Astrocyte (in vitro differentiated cells and primary cell): ENCODE measurements around the gene MOGAT3. TPM values are rescaled to one million over a fixed set of nuclear protein-coding genes. Genes with fewer than 3 reads are reported as not detected.

ENCODE experiments used
- DNase-seq: peaks from one replicate; pipeline ENCODE4 v3.0.0-alpha.2; 2010; ENCODE audit warnings: low read depth
- FAIRE-seq: peaks from 2 replicates; lab custom pipeline; 2011; peaks lifted over from hg19 to GRCh38; lab: Jason Lieb, UNC
- H2AFZ ChIP-seq: 2 replicates; pipeline ENCODE4 v1.6.0; 2012; ENCODE audit warnings: low read depth, low read length, inconsistent platforms
- H3K27ac ChIP-seq: 2 replicates; pipeline ENCODE4 v1.5.1; 2011; ENCODE audit warnings: low read depth, low read length, inconsistent platforms
- H3K27me3 ChIP-seq: 2 replicates; pipeline ENCODE4 v1.6.0; 2011; ENCODE audit warnings: low read length, inconsistent platforms; ENCODE audit not compliant: insufficient read depth
- H3K36me3 ChIP-seq: 2 replicates; pipeline ENCODE4 v1.5.1; 2011; ENCODE audit warnings: low read length, inconsistent platforms; ENCODE audit not compliant: insufficient read depth
- H3K4me1 ChIP-seq: 2 replicates; pipeline ENCODE4 v1.5.1; 2011; ENCODE audit warnings: low read length, inconsistent platforms; ENCODE audit not compliant: insufficient read depth
- H3K4me2 ChIP-seq: 2 replicates; pipeline ENCODE4 v1.6.0; 2012; ENCODE audit warnings: low read length, inconsistent platforms
- H3K4me3 ChIP-seq: 2 replicates; pipeline ENCODE4 v1.5.1; 2011; ENCODE audit warnings: low read depth, mild to moderate bottlenecking, low read length, inconsistent platforms; ENCODE audit not compliant: insufficient read depth
- H3K79me2 ChIP-seq: 2 replicates; pipeline ENCODE4 v1.6.0; 2012; ENCODE audit warnings: mild to moderate bottlenecking, low read length, inconsistent platforms; ENCODE audit not compliant: insufficient read depth
- H3K9ac ChIP-seq: 2 replicates; pipeline ENCODE4 v1.6.0; 2012; ENCODE audit warnings: mild to moderate bottlenecking, low read length, inconsistent platforms
- H3K9me3 ChIP-seq: 2 replicates; pipeline ENCODE4 v1.5.1; 2012; ENCODE audit warnings: low read depth, mild to moderate bottlenecking, low read length, inconsistent platforms; ENCODE audit not compliant: insufficient read depth
- H4K20me1 ChIP-seq: 2 replicates; pipeline ENCODE4 v1.6.0; 2012; ENCODE audit warnings: low read length, inconsistent platforms; ENCODE audit not compliant: insufficient read depth
- H3K27ac Mint-ChIP-seq: one replicate; pipeline ENCODE4 v1.8.0; 2021; ENCODE audit warnings: mild to moderate bottlenecking, mixed read lengths; ENCODE audit not compliant: unreplicated experiment
- H3K27me3 Mint-ChIP-seq: one replicate; pipeline ENCODE4 v1.8.0; 2021; ENCODE audit warnings: low read depth, mixed read lengths; ENCODE audit not compliant: unreplicated experiment
- H3K36me3 Mint-ChIP-seq: one replicate; pipeline ENCODE4 v1.8.0; 2021; ENCODE audit warnings: low read depth, mixed read lengths; ENCODE audit not compliant: unreplicated experiment
- H3K4me1 Mint-ChIP-seq: one replicate; pipeline ENCODE4 v1.8.0; 2021; ENCODE audit warnings: low read depth, mixed read lengths; ENCODE audit not compliant: unreplicated experiment
- H3K4me3 Mint-ChIP-seq: one replicate; pipeline ENCODE4 v1.8.0; 2021; ENCODE audit warnings: mild to moderate bottlenecking, moderate library complexity, mixed read lengths; ENCODE audit not compliant: unreplicated experiment
- H3K9me3 Mint-ChIP-seq: one replicate; pipeline ENCODE4 v1.8.0; 2021; ENCODE audit warnings: mild to moderate bottlenecking, mixed read lengths; ENCODE audit not compliant: unreplicated experiment
- CTCF ChIP-seq: IDR thresholded peaks from 2 replicates; pipeline ENCODE4 v1.5.1; 2011; ENCODE audit warnings: low read depth, mild to moderate bottlenecking, inconsistent platforms, low read length, moderate library complexity; ENCODE audit not compliant: insufficient read depth
- EZH2 ChIP-seq: IDR thresholded peaks from 2 replicates; pipeline ENCODE4 v1.6.1; 2012; ENCODE audit warnings: mild to moderate bottlenecking, low read length, inconsistent platforms; ENCODE audit not compliant: insufficient read depth
- total RNA-seq: library from RNA; stranded (reverse); gene quantifications from 2 replicates; pipeline ENCODE4 v1.2.1, GENCODE V29; 2021

Gene MOGAT3
- total RNA-seq, 1 donor from 2014 or later = not detected

- Histone ChIP-seq H3K9me3 (no peaks in the 10 kb centered on the region), H3K4me1 (peaks cover under 1% of the 10 kb centered on the region), H4K20me1 (peaks cover 31% of the 10 kb centered on the region), H3K9ac (no peak overlapping the region), H2AFZ (no peak overlapping the region), H3K36me3 (peaks cover 6% of the 10 kb centered on the region), H3K4me2 (no peak overlapping the region), H3K79me2 (peaks cover 5% of the 10 kb centered on the region), H3K27ac (no peak overlapping the region), H3K4me3 (no peak overlapping the region), H3K27me3 (no peaks in the 10 kb centered on the region)
- no peak for FAIRE-seq
- Mint-ChIP-seq H3K4me1 (no peaks in the 10 kb centered on the region), H3K4me3 (no peak overlapping the region), H3K27ac (no peak overlapping the region), H3K9me3 (no peaks in the 10 kb centered on the region), H3K36me3 (peaks cover 13% of the 10 kb centered on the region), H3K27me3 (no peaks in the 10 kb centered on the region)
- TF ChIP-seq EZH2 (no peak), CTCF (no peak)
- no peak for DNase-seq
Measured at GRCh38 chr7:101210143-101210542, 9.3 kb upstream of the MOGAT3 start.

GRCh38 chr7:101208794-101209193 is 8.0 kb upstream of the MOGAT3 start:
- Mint-ChIP-seq H3K9me3 (no peaks in the 10 kb centered on the region), H3K27me3 (peaks cover 3% of the 10 kb centered on the region)
- no peaks in the 10 kb centered on the region for H3K79me2 ChIP-seq

More at GRCh38 chr7:101208794-101209193, 8.0 kb upstream of the MOGAT3 start:
- H3K27ac Mint-ChIP-seq = no peak overlapping the region
- Histone ChIP-seq H3K4me2 (no peak overlapping the region), H2AFZ (no peak overlapping the region), H3K36me3 (peaks cover 6% of the 10 kb centered on the region), H4K20me1 (peaks cover 26% of the 10 kb centered on the region), H3K9me3 (no peaks in the 10 kb centered on the region), H3K27me3 (no peaks in the 10 kb centered on the region), H3K9ac (no peak overlapping the region), H3K27ac (no peak overlapping the region), H3K4me1 (no peaks in the 10 kb centered on the region), H3K4me3 (no peak overlapping the region)
- no peak for TF ChIP-seq CTCF
- TF ChIP-seq EZH2 = no peak
- peaks cover 9% of the 10 kb centered on the region for H3K36me3 Mint-ChIP-seq
- no peaks in the 10 kb centered on the region for H3K4me1 Mint-ChIP-seq
- no peak overlapping the region for H3K4me3 Mint-ChIP-seq
- FAIRE-seq (no peak), DNase-seq (no peak)
